ENCODE results near the gene KCTD4. TPM values are rescaled to one million over a fixed set of nuclear protein-coding genes. Genes with fewer than 3 reads are reported as not detected.
"Not testable (repeated sequence)": the region's sequence is repeated elsewhere in the genome, so short reads cannot be mapped to it uniquely, and the experiment has no call there.

Gene KCTD4
- total RNA-seq, 1 donor from 2014 or later, result not detected

- Mint-ChIP-seq H3K27ac (no peak overlapping the region), H3K36me3 (ENCODE audit: low read depth) (peaks cover 18% of the 10 kb centered on the region), H3K4me1 (peaks cover 17% of the 10 kb centered on the region), H3K27me3 (no peaks in the 10 kb centered on the region), H3K4me3 (no peak overlapping the region), H3K9me3 (peaks cover 4% of the 10 kb centered on the region)
- intact Hi-C loops (cut with micrococcal nuclease), result no loop called here
- DNase-seq, result no peak
Measured at GRCh38 chr13:45205124-45205523, 4.3 kb upstream of the KCTD4 start.

GRCh38 chr13:45199711-45200110, 1.1 kb downstream of the KCTD4 start:
- Mint-ChIP-seq H3K4me3 (no peak overlapping the region), H3K4me1 (peaks cover 12% of the 10 kb centered on the region), H3K27ac (no peak overlapping the region), H3K9me3 (peaks cover 4% of the 10 kb centered on the region), H3K27me3 (no peaks in the 10 kb centered on the region), H3K36me3 (ENCODE audit: low read depth) (peaks cover 5% of the 10 kb centered on the region)
- no peak for DNase-seq
- intact Hi-C loops (cut with micrococcal nuclease), result no loop called here

- peaks cover 4% of the 10 kb centered on the region for H3K9me3 Mint-ChIP-seq
- peaks cover 11% of the 10 kb centered on the region for H3K4me1 Mint-ChIP-seq
- H3K27ac Mint-ChIP-seq, result no peak overlapping the region
- no peak for DNase-seq
- H3K36me3 Mint-ChIP-seq (ENCODE audit: low read depth), result peaks cover 4% of the 10 kb centered on the region
- intact Hi-C loops (cut with micrococcal nuclease), result no loop called here
- H3K27me3 Mint-ChIP-seq, result no peaks in the 10 kb centered on the region
- no peak overlapping the region for H3K4me3 Mint-ChIP-seq
Measured at GRCh38 chr13:45198924-45199323, 1.9 kb downstream of the KCTD4 start.

- intact Hi-C loops (cut with micrococcal nuclease), result no loop called here
- Mint-ChIP-seq H3K4me3 (no peak overlapping the region), H3K27ac (no peak overlapping the region), H3K9me3 (peaks cover 4% of the 10 kb centered on the region), H3K27me3 (no peaks in the 10 kb centered on the region), H3K4me1 (peaks cover 11% of the 10 kb centered on the region), H3K36me3 (ENCODE audit: low read depth) (peaks cover 4% of the 10 kb centered on the region)
- no peak for DNase-seq
Measured at GRCh38 chr13:45198041-45198440, 2.8 kb downstream of the KCTD4 start.

- Mint-ChIP-seq H3K9me3 (no peaks in the 10 kb centered on the region), H3K27me3 (no peaks in the 10 kb centered on the region), H3K4me3 (no peak overlapping the region), H3K36me3 (ENCODE audit: low read depth) (no peaks in the 10 kb centered on the region), H3K4me1 (peaks cover 10% of the 10 kb centered on the region), H3K27ac (no peak overlapping the region)
- DNase-seq, result no peak
- intact Hi-C loops (cut with micrococcal nuclease), result no loop called here
Measured at GRCh38 chr13:45196622-45197021, 4.2 kb downstream of the KCTD4 start.

- H3K4me3 Mint-ChIP-seq, result no peak overlapping the region
- peaks cover 10% of the 10 kb centered on the region for H3K4me1 Mint-ChIP-seq
- H3K27me3 Mint-ChIP-seq, result no peaks in the 10 kb centered on the region
- no peak for DNase-seq
- no peaks in the 10 kb centered on the region for H3K9me3 Mint-ChIP-seq
- H3K36me3 Mint-ChIP-seq (ENCODE audit: low read depth), result no peaks in the 10 kb centered on the region
- intact Hi-C loops (cut with micrococcal nuclease), result no loop called here
- no peak overlapping the region for H3K27ac Mint-ChIP-seq
Measured at GRCh38 chr13:45196096-45196495, 4.7 kb downstream of the KCTD4 start.

- DNase-seq, result no peak
- no peaks in the 10 kb centered on the region for H3K36me3 Mint-ChIP-seq (ENCODE audit: low read depth)
- H3K4me1 Mint-ChIP-seq, result peaks cover 10% of the 10 kb centered on the region
- intact Hi-C loops (cut with micrococcal nuclease), result no loop called here
- no peaks in the 10 kb centered on the region for H3K9me3 Mint-ChIP-seq
- no peak overlapping the region for H3K4me3 Mint-ChIP-seq
- no peaks in the 10 kb centered on the region for H3K27me3 Mint-ChIP-seq
- no peak overlapping the region for H3K27ac Mint-ChIP-seq
Measured at GRCh38 chr13:45195421-45195820, 5.4 kb downstream of the KCTD4 start.

- H3K4me1 Mint-ChIP-seq, result peaks cover 10% of the 10 kb centered on the region
- H3K36me3 Mint-ChIP-seq (ENCODE audit: low read depth), result peaks cover 2% of the 10 kb centered on the region
- no peak for DNase-seq
- H3K27ac Mint-ChIP-seq, result no peak overlapping the region
- H3K4me3 Mint-ChIP-seq, result no peak overlapping the region
- H3K9me3 Mint-ChIP-seq, result no peaks in the 10 kb centered on the region
- H3K27me3 Mint-ChIP-seq, result no peaks in the 10 kb centered on the region
- intact Hi-C loops (cut with micrococcal nuclease), result no loop called here
Measured at GRCh38 chr13:45194081-45194939, 6.5 kb downstream of the KCTD4 start.

- H3K27ac Mint-ChIP-seq, result no peak overlapping the region
- intact Hi-C loops (cut with micrococcal nuclease), result no loop called here
Measured at GRCh38 chr13:45191874-45192273, 9.0 kb downstream of the KCTD4 start.

GRCh38 chr13:45189511-45189910, 11.3 kb downstream of the KCTD4 start:
- H3K9me3 Mint-ChIP-seq; H3K4me3 Mint-ChIP-seq; intact Hi-C loops (cut with micrococcal nuclease); DNase-seq; H3K27ac Mint-ChIP-seq; H3K4me1 Mint-ChIP-seq; H3K27me3 Mint-ChIP-seq: not testable (repeated sequence)
- peaks cover 13% of the 10 kb centered on the region for H3K36me3 Mint-ChIP-seq (ENCODE audit: low read depth)

More at GRCh38 chr13:45191874-45192273, 9.0 kb downstream of the KCTD4 start:
- Mint-ChIP-seq H3K4me1 (peaks cover 9% of the 10 kb centered on the region), H3K9me3 (peaks cover 3% of the 10 kb centered on the region), H3K4me3 (no peak overlapping the region), H3K27me3 (no peaks in the 10 kb centered on the region), H3K36me3 (ENCODE audit: low read depth) (peaks cover 11% of the 10 kb centered on the region)
- DNase-seq, result no peak

GRCh38 chr13:45189077-45189476, 11.8 kb downstream of the KCTD4 start:
- H3K4me1 Mint-ChIP-seq; H3K27me3 Mint-ChIP-seq; H3K4me3 Mint-ChIP-seq; intact Hi-C loops (cut with micrococcal nuclease); H3K27ac Mint-ChIP-seq; H3K9me3 Mint-ChIP-seq; DNase-seq: not testable (repeated sequence)
- H3K36me3 Mint-ChIP-seq (ENCODE audit: low read depth), result peaks cover 15% of the 10 kb centered on the region

- DNase-seq, result no peak
- Mint-ChIP-seq H3K4me1 (peaks cover 9% of the 10 kb centered on the region), H3K4me3 (no peak overlapping the region), H3K36me3 (ENCODE audit: low read depth) (peaks cover 24% of the 10 kb centered on the region), H3K27ac (no peak overlapping the region), H3K9me3 (peaks cover 3% of the 10 kb centered on the region), H3K27me3 (no peaks in the 10 kb centered on the region)
- intact Hi-C loops (cut with micrococcal nuclease), result no loop called here
Measured at GRCh38 chr13:45185286-45185685, 15.6 kb downstream of the KCTD4 start.

GRCh38 chr13:45184693-45185092, 16.2 kb downstream of the KCTD4 start:
- peaks cover 3% of the 10 kb centered on the region for H3K9me3 Mint-ChIP-seq
- no peaks in the 10 kb centered on the region for H3K27me3 Mint-ChIP-seq
- no peak for DNase-seq
- peaks cover 10% of the 10 kb centered on the region for H3K4me1 Mint-ChIP-seq
- H3K4me3 Mint-ChIP-seq, result no peak overlapping the region
- no peak overlapping the region for H3K27ac Mint-ChIP-seq
- peaks cover 24% of the 10 kb centered on the region for H3K36me3 Mint-ChIP-seq (ENCODE audit: low read depth)
- intact Hi-C loops (cut with micrococcal nuclease), result no loop called here

- Mint-ChIP-seq H3K36me3 (ENCODE audit: low read depth) (peaks cover 18% of the 10 kb centered on the region), H3K4me3 (no peak overlapping the region), H3K9me3 (no peaks in the 10 kb centered on the region), H3K4me1 (peaks cover 24% of the 10 kb centered on the region), H3K27me3 (no peaks in the 10 kb centered on the region), H3K27ac (no peak overlapping the region)
- intact Hi-C loops (cut with micrococcal nuclease), result no loop called here
- DNase-seq, result no peak
Measured at GRCh38 chr13:45180713-45181601, 19.9 kb downstream of the KCTD4 start.

All from activated CD4-positive, alpha-beta T cell treated with anti-CD3 and anti-CD28 coated beads, Interleukin-2, amount 10 ng/mL, durations not matched to agents 24 days and 14 days (primary cell).